ENCODE measurements around the gene CELF4.

Gene CELF4

DNA sequence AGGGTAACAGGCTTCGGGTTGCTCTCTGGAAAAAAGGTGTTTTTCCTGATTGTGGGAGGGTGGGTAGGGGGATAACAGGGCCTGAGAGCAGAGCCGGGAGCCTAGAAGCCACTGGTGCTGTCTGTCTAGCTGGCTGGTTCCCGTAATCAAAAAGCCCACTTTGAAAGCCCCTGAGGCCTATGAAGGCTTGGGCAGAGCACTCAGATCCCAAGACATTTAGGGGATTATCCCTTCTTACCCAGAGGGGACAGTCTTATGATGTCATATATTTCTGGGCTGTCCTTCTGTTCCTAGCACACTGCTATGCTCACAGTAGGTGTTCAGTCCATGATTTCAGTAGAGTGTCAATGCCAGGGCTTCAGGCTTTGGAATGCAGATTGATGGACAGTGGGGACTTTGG is 45.1 kb downstream of the CELF4 start:
- Histone ChIP-seq H3K4me3 (no peak overlapping the region), H3K4me1 (no peaks in the 10 kb centered on the region), H3K36me3 (replicated peaks) (no peaks in the 10 kb centered on the region), H3K27me3 (ENCODE audit: low read depth) (peaks cover 18% of the 10 kb centered on the region; the same call in 1 of the 2 replicates), H3K9me3 (no peaks in the 10 kb centered on the region)
- DNase-seq (ENCODE audit: low spot score in 2 of 2), result no peak
- in situ Hi-C loops (cut with MboI; ENCODE audit: low sequenced_read_pairs), result no loop called here

DNA sequence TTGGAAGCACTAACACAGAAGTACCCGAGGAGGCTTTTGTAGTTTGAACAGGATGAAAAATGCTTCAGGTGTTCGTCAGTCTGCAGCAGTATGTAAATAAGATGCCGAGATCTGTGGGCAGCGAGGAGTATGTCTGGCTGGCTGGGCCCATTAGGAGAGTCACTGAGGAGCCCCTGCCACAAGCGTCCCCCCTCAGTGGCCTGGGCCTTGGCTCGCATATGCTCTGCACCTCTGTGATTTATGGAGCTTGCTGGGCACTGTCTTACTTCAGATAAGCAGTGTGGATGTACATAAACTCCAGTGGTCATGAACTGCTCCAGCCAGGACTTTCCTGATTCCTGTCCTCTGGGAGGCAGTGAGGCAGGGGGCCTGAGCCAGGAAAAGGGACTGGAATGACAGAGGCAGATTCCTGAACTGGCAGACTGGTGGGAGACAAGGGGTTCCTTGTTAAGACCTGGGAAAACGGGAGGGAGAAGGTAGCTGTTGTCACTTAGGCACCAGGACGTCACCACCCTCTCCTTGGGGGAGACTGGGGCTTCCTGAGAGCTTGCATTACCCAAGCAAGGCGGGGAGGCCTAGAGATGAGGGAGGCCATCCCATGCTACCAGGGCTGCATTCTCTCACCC is 46.0 kb downstream of the CELF4 start:
- in situ Hi-C loops (cut with MboI; ENCODE audit: low sequenced_read_pairs), result no loop called here
- H3K4me3 ChIP-seq, result no peak overlapping the region
- DNase-seq (ENCODE audit: low spot score in 2 of 2), result no peak
- H3K36me3 ChIP-seq (replicated peaks), result no peaks in the 10 kb centered on the region
- H3K9me3 ChIP-seq, result no peaks in the 10 kb centered on the region
- peaks cover 14% of the 10 kb centered on the region; the same call in 1 of the 2 replicates for H3K27me3 ChIP-seq (ENCODE audit: low read depth)
- H3K4me1 ChIP-seq, result no peaks in the 10 kb centered on the region

DNA sequence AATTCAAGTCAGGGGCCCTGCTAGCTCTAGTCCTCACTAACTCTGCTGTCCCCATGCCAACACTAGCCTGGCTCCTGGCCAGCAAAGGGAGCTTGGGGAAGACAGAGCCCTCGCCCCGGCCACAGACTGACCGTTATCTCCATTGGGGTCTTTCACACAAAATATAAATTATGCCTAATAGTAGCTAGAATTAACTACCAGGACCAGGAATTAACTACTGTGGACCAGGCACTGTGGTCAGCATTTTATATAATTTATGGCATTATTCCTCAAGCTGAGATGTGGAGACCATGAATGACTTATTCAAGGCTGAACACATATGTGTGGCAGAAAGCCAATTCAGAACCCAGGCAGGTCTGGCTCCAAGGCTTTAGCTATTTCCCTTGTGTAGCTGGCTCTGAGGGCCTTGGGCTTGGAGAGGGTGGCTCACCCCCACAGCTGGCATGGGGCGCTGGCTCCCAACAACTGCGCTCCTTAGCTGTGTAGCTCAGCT is 49.2 kb downstream of the CELF4 start:
- no peaks in the 10 kb centered on the region for H3K27me3 ChIP-seq (ENCODE audit: low read depth)
- H3K4me1 ChIP-seq, result no peaks in the 10 kb centered on the region
- no peak for DNase-seq (ENCODE audit: low spot score in 2 of 2)
- no peaks in the 10 kb centered on the region for H3K36me3 ChIP-seq (replicated peaks)
- in situ Hi-C loops (cut with MboI; ENCODE audit: low sequenced_read_pairs), result no loop called here
- no peaks in the 10 kb centered on the region for H3K9me3 ChIP-seq
- H3K4me3 ChIP-seq, result no peak overlapping the region

DNA sequence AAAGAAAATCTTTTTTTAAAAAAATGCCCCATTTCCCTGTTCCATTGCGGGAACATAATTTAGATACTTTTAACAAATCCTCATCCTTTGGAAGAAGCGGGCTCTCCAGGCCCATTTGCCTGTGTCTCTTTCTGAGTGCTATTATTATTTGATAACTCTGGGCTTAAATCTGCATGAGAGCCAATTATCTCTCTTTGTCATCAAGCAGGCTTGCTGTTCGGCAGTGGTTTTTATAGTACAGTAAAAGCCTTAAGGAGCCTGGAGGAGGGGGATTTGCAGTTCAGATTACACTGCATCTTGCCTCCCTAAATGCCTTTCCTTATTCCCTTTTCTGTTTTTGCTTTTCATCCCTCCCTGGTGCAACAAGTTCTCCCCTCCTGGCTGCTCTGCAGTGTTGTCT is 50.6 kb downstream of the CELF4 start:
- DNase-seq (ENCODE audit: low spot score in 2 of 2), result peak in 1 of 2 experiments; percentile 34
- H3K27me3 ChIP-seq (ENCODE audit: low read depth), result no peaks in the 10 kb centered on the region
- in situ Hi-C loops (cut with MboI; ENCODE audit: low sequenced_read_pairs), result no loop called here
- H3K4me3 ChIP-seq, result no peak overlapping the region
- H3K36me3 ChIP-seq (replicated peaks), result no peaks in the 10 kb centered on the region
- H3K4me1 ChIP-seq, result no peaks in the 10 kb centered on the region
- no peaks in the 10 kb centered on the region for H3K9me3 ChIP-seq

DNA sequence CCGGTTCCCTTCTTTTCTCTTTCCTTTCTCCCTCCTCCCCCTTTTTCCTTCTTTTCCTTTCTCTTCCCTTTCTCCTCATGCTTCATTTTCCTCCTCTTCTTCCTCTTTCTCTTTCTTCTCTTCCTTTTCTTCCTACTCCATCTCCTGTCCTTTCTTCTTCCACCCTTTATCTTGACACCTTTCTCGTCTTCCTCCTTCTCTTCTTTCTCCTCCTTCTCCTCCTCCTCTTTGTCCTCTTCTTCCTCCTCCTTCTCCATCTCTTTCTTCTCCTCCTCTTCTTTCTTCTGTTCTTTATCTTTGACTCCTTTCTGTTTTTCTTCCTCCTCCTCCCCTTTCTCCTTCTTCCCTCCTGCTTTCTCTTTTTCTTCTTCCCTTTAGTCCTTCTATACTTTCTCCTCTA is 53.2 kb downstream of the CELF4 start:
- H3K4me1 ChIP-seq, result no peaks in the 10 kb centered on the region
- no peaks in the 10 kb centered on the region; the same call in 1 of the 2 replicates for H3K9me3 ChIP-seq
- no peak for DNase-seq (ENCODE audit: low spot score in 2 of 2)
- H3K4me3 ChIP-seq, result no peak overlapping the region
- H3K27me3 ChIP-seq (ENCODE audit: low read depth), result no peaks in the 10 kb centered on the region
- in situ Hi-C loops (cut with MboI; ENCODE audit: low sequenced_read_pairs), result no loop called here
- H3K36me3 ChIP-seq (replicated peaks), result no peaks in the 10 kb centered on the region

DNA sequence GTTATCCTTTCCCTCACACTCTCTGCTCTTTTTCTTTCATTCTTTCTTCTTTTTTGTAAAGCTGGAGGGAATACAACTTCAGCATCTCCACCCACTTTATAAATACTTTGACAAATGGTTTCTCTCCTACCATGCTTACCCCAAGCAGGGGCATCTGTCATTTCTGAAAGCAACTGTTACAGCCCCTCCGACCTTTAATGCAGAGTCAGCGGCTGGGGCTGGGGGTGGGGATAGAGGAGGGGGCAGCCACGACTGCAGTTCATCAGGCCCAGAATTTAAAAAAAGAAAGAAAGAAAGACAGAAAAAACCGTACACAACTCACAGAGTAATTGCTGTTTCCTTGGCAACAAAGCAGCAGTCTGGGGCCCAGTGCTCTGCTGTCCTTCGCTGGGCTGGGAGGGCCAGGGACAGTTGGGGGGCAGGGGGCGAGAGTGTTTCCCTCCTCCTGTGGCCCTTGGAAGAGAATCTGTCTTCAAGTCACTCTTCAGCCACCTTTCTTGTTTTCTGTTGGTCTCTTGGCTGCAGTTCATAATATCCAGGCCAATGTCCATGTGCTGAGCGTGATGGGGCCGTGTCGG is 53.8 kb downstream of the CELF4 start:
- Histone ChIP-seq H3K9me3 (no peaks in the 10 kb centered on the region; the same call in 1 of the 2 replicates), H3K27me3 (ENCODE audit: low read depth) (no peaks in the 10 kb centered on the region), H3K4me1 (no peaks in the 10 kb centered on the region), H3K36me3 (replicated peaks) (no peaks in the 10 kb centered on the region), H3K4me3 (no peak overlapping the region)
- in situ Hi-C loops (cut with MboI; ENCODE audit: low sequenced_read_pairs), result no loop called here
- no peak for DNase-seq (ENCODE audit: low spot score in 2 of 2)

DNA sequence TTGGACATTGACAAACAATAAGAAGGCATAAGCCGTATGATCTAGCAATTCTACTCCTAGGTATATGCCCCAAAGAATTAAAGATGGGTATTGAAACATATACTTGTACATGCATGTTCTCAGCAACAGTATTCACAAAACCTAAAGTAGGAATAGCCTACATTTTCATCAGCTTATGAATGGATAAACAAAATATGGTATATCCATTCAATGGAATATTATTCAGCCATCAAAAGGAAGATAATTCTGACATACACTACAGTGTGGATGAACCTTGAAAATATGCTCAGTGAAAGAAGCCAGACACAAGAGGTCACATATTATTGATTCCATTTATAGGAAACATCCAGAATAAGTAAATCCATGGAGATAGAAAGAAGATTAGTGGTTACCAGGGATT is 56.0 kb downstream of the CELF4 start:
- Histone ChIP-seq H3K27me3 (ENCODE audit: low read depth) (no peaks in the 10 kb centered on the region), H3K36me3 (replicated peaks) (no peaks in the 10 kb centered on the region), H3K4me3 (no peak overlapping the region), H3K9me3 (no peaks in the 10 kb centered on the region; the same call in 1 of the 2 replicates), H3K4me1 (no peaks in the 10 kb centered on the region)
- no peak for DNase-seq (ENCODE audit: low spot score in 2 of 2)
- in situ Hi-C loops (cut with MboI; ENCODE audit: low sequenced_read_pairs), result no loop called here

DNA sequence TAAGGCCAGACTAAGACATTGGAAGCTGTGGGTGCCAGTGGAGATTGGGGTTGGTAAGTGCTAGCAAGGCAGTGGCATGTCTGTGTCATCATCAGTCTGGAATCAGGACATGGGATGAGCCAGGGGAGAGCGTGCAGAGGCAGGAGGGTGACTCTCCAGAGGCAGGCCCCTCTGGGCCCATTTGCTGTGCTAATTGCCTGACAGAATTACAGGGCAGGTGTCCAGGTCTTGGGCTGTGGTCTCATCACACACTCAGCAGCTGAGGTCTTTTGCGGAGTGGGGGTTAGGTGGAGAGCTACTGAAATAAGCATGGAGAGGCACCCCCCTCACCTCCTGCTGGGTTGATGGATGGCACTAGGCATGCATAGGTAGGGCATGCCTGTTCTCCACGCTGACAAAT is 57.4 kb downstream of the CELF4 start:
- in situ Hi-C loops (cut with MboI; ENCODE audit: low sequenced_read_pairs), result no loop called here
- H3K9me3 ChIP-seq, result no peaks in the 10 kb centered on the region; the same call in 1 of the 2 replicates
- no peaks in the 10 kb centered on the region for H3K4me1 ChIP-seq
- H3K4me3 ChIP-seq, result no peak overlapping the region
- H3K36me3 ChIP-seq (replicated peaks), result no peaks in the 10 kb centered on the region
- DNase-seq (ENCODE audit: low spot score in 2 of 2), result no peak
- H3K27me3 ChIP-seq (ENCODE audit: low read depth), result no peaks in the 10 kb centered on the region

DNA sequence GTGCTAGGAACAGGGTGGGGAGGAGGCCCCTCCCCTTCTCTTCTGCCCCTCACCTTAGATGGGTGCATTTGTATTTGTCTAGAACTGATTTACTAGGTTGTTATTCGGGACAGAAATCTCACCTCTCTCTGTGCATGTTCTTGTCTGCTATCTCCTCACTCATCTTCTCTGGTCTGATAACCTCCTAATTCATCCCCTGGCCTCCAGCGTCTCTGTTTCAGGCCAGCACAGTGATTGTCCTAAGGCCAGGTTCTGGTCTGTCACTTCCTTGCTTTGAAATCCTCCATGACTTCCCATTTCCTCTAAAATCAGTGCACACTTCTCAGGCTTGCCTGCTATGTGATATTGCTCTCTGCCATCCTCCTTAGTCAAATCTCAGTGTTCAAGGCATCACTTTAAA is 58.4 kb downstream of the CELF4 start:
- H3K9me3 ChIP-seq, result no peaks in the 10 kb centered on the region; the same call in 1 of the 2 replicates
- in situ Hi-C loops (cut with MboI; ENCODE audit: low sequenced_read_pairs), result no loop called here
- H3K4me1 ChIP-seq, result no peaks in the 10 kb centered on the region
- H3K4me3 ChIP-seq, result no peak overlapping the region
- DNase-seq (ENCODE audit: low spot score in 2 of 2), result no peak
- no peaks in the 10 kb centered on the region for H3K27me3 ChIP-seq (ENCODE audit: low read depth)
- H3K36me3 ChIP-seq (replicated peaks), result no peaks in the 10 kb centered on the region

DNA sequence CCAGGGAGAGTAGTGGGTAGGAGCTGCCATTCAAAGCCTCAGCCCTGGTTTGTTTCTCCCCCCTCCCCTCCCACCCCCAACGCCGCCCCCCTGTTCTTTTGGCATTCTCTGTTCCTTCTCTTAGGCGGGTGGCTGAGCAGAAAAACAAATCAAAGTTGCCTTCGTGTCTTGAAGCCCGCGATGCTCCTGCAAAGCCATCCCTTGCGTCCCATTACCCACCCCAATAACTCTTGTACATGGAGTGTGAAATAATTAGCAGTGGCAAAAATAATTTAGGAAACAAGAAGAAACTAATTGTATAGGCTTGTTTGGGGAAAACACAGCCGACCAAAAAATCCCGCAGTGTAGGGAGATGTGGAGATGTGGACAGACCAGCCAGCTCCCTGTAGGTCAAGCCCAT is 59.6 kb downstream of the CELF4 start:
- in situ Hi-C loops (cut with MboI; ENCODE audit: low sequenced_read_pairs), result no loop called here
- no peaks in the 10 kb centered on the region; the same call in 1 of the 2 replicates for H3K9me3 ChIP-seq
- no peaks in the 10 kb centered on the region for H3K27me3 ChIP-seq (ENCODE audit: low read depth)
- H3K4me3 ChIP-seq, result no peak overlapping the region
- no peak for DNase-seq (ENCODE audit: low spot score in 2 of 2)
- no peaks in the 10 kb centered on the region for H3K4me1 ChIP-seq
- no peaks in the 10 kb centered on the region for H3K36me3 ChIP-seq (replicated peaks)

DNA sequence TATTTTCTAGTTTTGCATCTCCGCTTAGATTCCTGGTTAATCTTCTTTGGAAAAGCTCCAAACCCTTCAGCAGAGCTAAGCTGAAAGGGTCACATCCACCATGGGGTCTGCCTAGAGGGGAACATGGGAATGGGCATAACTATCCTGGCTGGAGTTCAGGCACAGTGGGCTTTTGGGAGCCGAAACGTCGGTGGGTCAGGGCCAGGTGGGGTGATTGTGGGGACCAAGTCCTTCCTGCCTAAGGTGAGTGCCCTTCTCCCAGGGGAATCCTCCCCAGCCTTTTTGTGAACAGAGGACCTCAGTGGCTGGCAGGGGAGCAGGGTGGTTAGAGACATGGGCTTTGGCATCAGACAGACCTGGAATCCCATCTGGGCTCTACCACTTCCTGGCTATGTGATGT is 60.3 kb downstream of the CELF4 start:
- no peaks in the 10 kb centered on the region for H3K4me1 ChIP-seq

DNA sequence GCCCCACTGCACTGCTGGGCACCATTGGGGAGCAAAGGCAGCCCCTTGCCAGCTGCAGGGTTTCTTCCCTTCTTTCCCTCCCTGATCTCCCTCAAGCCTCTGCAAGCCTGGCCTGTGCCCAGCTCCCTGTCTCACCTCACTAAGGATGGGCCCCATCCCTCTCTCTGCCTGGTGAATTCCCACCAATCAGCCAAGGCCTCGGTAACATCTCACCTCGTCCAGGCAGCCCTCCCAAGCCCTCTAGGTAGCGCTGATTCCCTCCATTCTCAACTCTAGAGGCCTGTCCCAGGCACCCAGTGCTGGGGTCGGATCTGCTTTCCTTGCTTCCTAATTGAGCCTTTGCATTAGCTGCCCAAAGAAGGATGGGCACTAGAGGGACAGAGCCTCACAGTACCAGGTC is 63.0 kb downstream of the CELF4 start:
- Histone ChIP-seq H3K27me3 (ENCODE audit: low read depth) (no peaks in the 10 kb centered on the region), H3K36me3 (replicated peaks) (no peaks in the 10 kb centered on the region)
- in situ Hi-C loops (cut with MboI; ENCODE audit: low sequenced_read_pairs), result no loop called here

More for the DNA sequence above, 60.3 kb downstream of the CELF4 start:
- no peak for DNase-seq (ENCODE audit: low spot score in 2 of 2)
- Histone ChIP-seq H3K4me3 (no peak overlapping the region), H3K36me3 (replicated peaks) (no peaks in the 10 kb centered on the region), H3K9me3 (no peaks in the 10 kb centered on the region; the same call in 1 of the 2 replicates), H3K27me3 (ENCODE audit: low read depth) (no peaks in the 10 kb centered on the region)
- in situ Hi-C loops (cut with MboI; ENCODE audit: low sequenced_read_pairs), result no loop called here

DNA sequence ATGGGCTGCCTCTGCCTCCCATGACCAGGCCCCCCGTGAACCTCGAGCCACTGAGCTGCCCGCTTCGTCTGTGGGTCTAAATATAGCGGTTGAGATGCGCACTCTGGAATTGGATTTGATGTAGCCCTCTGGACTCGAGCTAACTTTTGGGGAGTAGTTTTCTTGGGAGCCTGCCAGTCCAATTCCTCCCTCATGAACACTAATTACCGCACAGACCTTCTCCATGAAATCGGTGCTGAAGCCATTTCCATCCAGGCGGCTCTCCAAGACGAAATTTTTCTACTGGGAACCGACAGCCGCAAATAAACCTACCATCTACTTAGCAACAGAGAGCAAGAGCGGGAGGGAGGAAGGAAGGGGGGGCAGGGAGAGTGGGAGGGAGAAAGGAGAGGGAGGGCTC is 63.6 kb downstream of the CELF4 start:
- Histone ChIP-seq H3K36me3 (replicated peaks) (no peaks in the 10 kb centered on the region), H3K4me3 (no peak overlapping the region), H3K27me3 (ENCODE audit: low read depth) (no peaks in the 10 kb centered on the region), H3K9me3 (no peaks in the 10 kb centered on the region), H3K4me1 (no peaks in the 10 kb centered on the region)
- in situ Hi-C loops (cut with MboI; ENCODE audit: low sequenced_read_pairs), result no loop called here
- no peak for DNase-seq (ENCODE audit: low spot score in 2 of 2)

More for the DNA sequence above, 63.0 kb downstream of the CELF4 start:
- Histone ChIP-seq H3K9me3 (no peaks in the 10 kb centered on the region), H3K4me3 (no peak overlapping the region), H3K4me1 (no peaks in the 10 kb centered on the region)
- DNase-seq (ENCODE audit: low spot score in 2 of 2), result no peak

DNA sequence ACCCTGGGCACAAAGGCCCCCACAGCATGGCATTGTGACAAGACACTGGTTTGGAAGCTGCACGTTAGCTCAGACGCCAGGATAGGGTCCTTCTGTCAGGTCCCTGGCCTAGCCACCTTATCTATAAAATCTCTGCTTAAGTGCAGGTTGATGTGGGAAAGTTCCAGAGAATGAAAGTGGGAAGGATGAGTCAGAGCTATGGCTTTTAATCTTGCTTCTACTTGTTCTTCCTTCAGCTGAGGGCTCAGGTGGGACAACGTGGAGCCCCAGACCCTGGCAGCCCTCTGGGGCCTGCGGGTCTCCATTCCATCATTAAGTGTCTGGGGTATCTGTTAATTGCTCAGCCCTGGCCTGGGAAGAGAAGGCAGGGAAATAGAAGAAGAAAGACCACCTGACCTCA is 64.5 kb downstream of the CELF4 start:
- Histone ChIP-seq H3K4me1 (no peaks in the 10 kb centered on the region), H3K27me3 (ENCODE audit: low read depth) (no peaks in the 10 kb centered on the region), H3K4me3 (no peak overlapping the region), H3K9me3 (no peaks in the 10 kb centered on the region), H3K36me3 (replicated peaks) (no peaks in the 10 kb centered on the region)
- in situ Hi-C loops (cut with MboI; ENCODE audit: low sequenced_read_pairs), result no loop called here
- DNase-seq (ENCODE audit: low spot score in 2 of 2), result no peak
